GM21786 (cell line): ENCODE measurements around the gene FAM180A.
"Not testable (repeated sequence)": the region's sequence is repeated elsewhere in the genome, so short reads cannot be mapped to it uniquely, and the experiment has no call there.

ENCODE experiments used
- ATAC-seq: cut with Tn5 transposase; IDR thresholded peaks from one replicate; pipeline ENCODE4 v1.9.1; 2021; ENCODE audit not compliant: unreplicated experiment

The FAM180A gene

DNA sequence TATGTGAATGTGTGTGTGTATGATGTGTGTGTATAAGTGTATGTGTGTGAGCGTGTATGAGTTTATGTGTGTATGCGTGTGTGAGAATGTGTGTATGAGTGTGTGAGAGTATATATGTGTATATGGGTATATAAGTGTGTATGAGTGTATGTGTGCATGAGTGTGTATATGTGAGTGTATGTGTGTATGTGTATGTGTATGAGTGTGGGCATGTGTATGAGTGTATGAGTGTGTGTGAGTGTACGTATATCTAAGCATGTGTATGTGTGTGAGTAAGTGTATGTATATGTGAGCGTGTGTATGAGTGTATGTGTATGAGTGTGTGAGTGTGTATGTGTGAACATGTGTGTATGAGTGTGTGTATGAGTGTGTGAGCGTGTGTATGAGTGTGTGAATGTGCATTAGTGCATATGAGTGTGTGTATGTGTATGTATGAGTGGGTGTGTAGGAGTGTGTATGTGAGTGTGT, 33.5 kb downstream of the FAM180A start:
- ATAC-seq: no peak

GRCh38 chr7:135714534-135715009, 34.0 kb downstream of the FAM180A start:
- no peak for ATAC-seq

GRCh38 chr7:135713836-135714470, 34.7 kb downstream of the FAM180A start:
- ATAC-seq: no peak

GRCh38 chr7:135712796-135713195, 35.8 kb downstream of the FAM180A start:
- ATAC-seq: no peak

- no peak for ATAC-seq
These were observed 36.3 kb downstream of the FAM180A start for GRCh38 chr7:135712182-135712782.

GRCh38 chr7:135711139-135711469, 37.5 kb downstream of the FAM180A start:
- ATAC-seq: no peak

DNA sequence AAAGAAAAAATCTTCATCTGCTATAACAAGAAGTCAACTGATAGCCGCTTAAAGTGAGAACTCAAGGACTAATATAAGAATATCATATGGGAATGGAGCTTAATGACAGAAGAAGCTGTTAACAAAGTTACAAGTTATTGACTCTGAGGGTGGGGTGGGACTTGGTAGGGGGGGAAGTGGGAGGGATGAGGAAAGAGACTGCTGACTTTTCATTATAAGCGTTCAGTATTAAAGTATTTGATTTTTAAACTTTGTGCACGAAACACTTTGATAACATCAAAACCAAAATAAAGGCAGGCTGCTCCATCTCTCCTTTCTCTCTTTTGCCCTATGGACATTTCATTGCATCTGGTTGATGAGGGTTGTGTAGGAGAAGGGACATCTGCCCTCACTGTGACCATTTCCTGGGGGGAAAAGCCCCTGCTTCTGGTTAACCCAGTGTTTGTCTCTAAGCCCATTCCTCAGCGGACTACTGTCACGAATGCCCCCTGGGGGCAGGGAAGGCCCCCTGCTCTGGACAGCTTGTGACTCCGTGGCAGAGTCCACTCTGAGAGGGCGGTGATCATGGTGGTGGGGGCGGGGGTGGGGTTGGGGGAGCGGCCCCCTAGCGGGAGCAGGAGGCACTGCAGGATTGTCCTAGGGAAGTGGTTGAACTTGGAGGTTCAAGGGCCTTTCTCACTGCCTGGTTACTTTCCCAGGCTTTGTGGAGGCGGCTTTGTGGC, 38.0 kb downstream of the FAM180A start:
- no peak for ATAC-seq

DNA sequence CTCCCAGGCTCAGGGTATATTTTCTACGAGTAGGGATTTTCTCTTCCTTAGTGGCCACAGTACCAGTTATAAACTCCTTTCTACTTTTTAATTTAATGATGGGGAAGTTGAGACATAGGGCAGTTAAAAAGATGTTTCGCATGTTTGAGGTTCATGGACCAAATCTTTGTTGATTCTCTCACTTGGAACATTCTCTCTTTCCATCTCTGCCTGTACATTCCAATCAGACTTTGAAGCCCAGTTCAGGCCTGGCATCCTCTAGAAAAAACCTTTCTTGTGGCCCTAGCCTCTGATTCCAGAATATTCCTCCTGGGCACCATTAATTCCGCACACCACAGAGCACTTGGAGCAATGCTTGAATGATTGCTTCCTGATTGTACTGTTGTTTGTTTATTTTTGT, 39.1 kb downstream of the FAM180A start:
- ATAC-seq: no peak

DNA sequence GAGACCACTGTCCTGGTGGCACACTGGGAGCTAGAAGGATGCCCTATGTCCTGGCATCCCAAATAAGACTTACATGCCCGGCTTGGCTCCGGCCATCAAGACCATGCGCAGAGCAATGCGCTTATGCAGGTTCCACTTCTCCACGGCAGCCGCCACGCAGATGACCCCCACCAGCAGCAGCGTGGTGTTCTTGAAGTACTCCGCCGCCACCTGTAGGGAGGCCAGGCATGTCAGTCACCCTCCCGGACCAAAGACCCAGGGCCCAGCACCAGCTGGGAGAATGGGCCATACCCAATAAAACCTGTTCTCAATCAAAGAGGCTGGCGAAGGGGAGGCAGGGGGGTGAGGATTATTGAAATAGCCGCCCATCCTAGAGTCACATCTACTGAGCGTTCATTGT, 40.6 kb downstream of the FAM180A start:
- no peak for ATAC-seq

GRCh38 chr7:135707570-135707966, 41.0 kb downstream of the FAM180A start:
- no peak for ATAC-seq

GRCh38 chr7:135706858-135707569, 41.6 kb downstream of the FAM180A start:
- no peak for ATAC-seq

- no peak for ATAC-seq
These were observed 42.4 kb downstream of the FAM180A start for GRCh38 chr7:135706038-135706742.

DNA sequence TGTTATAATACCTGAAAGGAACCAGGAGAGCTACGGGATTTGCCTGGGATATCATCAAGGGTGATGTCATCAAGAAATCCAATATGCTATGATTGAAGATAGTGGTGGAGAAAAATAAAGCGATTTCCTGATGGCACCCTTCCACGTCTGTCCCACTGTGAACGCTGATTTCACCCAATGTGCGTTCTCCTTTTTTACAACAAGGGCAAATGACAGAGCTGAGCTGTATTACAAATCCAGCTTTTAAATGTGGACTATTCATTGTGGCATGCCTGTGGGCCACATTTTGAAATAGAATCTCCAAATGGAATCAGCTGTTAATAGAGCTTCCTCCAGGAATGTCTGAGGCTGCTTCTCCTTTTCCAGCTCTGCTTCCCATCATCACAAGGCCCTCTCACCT, 43.9 kb downstream of the FAM180A start:
- no peak for ATAC-seq

DNA sequence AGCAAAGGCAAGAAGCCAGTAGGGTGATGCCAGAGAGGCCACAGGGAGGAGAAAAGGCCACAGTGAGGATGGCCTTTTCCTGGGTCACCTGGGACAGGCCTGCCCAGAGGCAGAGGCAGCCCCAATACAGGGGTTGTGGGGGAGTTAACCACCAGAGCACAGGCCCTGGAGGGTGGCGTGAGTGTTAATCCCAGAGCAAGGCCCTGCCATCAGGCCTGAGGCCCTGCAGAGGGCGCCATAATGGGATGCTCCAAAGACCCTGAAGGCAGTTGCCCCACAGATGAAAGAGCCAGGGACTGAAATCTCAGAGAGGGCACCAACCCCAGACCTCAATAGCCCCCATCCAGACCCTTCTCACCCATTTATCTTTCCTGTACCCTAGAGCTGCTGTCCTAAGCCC, 44.5 kb downstream of the FAM180A start:
- no peak for ATAC-seq

- ATAC-seq: no peak
These were observed 51.1 kb downstream of the FAM180A start for GRCh38 chr7:135697276-135698049.

GRCh38 chr7:135693558-135693957, 55.1 kb downstream of the FAM180A start:
- no peak for ATAC-seq

DNA sequence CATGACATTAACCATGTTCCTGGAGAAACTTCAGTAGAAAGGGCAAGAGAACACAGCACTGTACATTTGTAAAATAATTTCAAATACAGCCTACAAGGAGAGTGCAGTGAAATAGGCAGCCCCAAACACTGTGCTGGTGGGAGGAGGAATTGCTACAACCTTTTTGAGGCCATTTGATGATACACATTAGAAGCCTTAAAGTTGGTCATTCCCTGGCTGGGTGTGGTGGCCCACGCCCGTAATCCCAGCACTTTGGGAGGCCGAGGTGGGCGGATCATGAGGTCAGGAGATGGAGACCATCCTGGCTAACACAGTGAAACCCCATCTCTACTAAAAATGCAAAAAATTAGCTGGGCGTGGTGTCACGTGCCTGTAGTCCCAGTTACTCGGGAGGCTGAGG, 56.0 kb downstream of the FAM180A start:
- not testable (repeated sequence) for ATAC-seq

GRCh38 chr7:135692055-135692454, 56.6 kb downstream of the FAM180A start:
- ATAC-seq: no peak

DNA sequence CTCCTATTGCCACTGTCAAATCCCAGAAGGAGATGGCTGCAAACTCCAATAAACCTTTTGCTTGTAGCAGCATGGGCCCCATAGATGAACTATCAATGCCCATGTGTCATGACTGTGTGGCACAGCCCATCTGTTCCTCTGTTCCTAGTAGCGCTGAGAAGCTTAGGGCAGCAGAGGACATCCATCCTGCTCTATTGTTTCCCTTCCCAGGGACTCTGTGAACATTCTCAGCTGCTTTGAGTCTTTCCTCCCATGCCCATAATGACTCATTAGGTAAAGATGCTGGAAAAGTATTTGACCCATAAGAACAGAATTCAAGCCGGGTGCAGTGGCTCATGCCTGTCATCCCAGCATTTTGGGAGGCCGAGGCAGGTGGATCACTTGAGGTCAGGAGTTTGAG, 58.0 kb downstream of the FAM180A start:
- no peak for ATAC-seq

- no peak for ATAC-seq
These were observed 61.1 kb downstream of the FAM180A start for GRCh38 chr7:135687466-135687865.
